Stimulated activated naive CD4-positive, alpha-beta T cell (primary cell): Measurements from ENCODE around the gene BPIFB6.

Source experiments
- DNase-seq, 6 experiments: peaks; one replicate each; lab custom pipeline; 2025; lab: John Stamatoyannopoulos, UW

The BPIFB6 gene

DNA sequence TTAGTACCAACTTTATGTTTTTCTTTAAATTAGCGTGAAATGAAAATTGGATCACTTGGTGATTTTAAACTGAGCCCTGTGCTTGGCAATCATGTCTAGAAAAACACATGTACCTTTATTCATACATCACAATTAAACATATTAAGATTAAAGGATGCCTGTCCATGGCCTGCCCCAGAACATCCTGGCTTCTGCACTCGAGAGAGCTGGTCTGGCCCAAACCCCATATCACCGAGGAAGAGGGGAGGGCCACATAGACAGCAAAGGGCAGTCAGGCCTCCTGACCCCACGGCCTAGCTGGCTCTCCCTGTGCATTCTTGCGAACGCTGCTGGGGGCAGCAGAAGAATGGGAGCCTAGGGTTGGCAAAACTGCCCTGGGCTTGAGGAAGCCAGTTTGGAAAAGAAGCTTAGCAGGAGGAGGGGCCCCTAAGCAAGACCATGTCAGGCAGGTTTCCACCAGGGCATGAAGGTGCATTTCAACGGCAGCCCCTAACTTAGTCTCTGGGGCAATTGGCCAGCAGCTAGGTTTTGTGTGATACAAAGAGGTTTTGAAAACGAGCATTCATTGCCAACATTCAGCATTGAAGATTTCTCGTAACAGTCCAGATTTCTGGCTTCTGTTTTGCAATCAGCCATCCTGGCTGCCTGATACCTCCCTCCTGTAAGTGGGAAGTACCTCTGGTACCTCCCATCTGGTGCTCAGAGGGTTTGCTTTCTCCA lies 30.8 kb downstream of the BPIFB6 start:
- no peak for DNase-seq

GRCh38 chr20:33062825-33063149 lies 31.3 kb downstream of the BPIFB6 start:
- no peak for DNase-seq

- no peak for DNase-seq
These were observed 31.8 kb downstream of the BPIFB6 start for GRCh38 chr20:33063271-33063670.

DNA sequence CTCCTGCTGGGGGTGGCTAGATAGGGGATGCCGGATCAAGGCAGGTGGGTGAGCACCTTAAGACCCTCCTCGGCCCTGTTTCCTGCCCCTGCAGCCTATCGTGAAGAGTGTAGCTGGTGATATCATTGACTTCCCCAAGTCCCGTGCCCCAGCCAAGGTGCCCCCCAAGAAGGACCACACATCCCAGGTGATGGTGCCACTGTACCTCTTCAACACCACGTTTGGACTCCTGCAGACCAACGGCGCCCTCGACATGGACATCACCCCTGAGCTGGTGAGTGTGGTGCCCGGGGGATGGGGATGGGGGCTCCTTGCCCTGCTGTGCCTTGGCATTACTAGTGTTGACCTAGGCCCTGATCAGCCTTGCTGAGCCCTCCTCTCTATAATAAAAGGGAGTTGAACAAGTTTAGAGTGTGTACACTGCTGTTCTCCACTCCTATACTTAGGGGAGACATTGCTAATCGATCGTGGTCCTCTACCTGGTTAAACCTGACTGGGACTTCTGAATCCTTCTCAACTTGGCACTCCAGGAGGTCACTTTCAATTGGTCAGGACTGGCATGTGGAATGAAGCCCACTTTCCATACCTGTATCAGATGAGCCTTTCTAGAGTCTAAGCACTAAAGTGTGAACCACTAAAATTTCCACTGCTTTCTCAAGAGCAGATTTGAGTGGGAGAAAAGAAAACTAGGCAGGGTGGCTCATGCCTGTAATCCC lies 33.3 kb downstream of the BPIFB6 start:
- DNase-seq = no peak

DNA sequence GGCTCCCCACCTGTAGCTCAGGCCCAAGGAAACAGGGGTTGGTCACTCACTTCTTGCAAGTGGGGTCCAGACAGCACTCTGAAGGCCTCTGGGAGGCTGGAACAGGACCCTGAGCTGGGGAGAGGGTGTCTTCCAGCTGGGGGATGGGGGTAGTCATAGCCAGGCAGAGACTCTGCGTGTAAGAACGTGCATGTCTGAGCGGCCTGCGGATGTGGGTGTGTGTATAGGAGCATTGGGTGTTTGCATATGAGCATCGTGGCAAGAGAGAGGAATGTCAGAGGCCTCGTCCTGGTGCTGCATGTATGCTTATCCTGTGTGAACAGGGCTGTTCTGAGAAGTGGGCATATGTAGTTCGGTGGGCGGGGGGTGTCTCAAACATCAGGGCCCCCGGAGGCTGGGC lies 34.3 kb downstream of the BPIFB6 start:
- DNase-seq = no peak

- no peak for DNase-seq
These were observed 36.4 kb downstream of the BPIFB6 start for GRCh38 chr20:33067806-33068205.

DNA sequence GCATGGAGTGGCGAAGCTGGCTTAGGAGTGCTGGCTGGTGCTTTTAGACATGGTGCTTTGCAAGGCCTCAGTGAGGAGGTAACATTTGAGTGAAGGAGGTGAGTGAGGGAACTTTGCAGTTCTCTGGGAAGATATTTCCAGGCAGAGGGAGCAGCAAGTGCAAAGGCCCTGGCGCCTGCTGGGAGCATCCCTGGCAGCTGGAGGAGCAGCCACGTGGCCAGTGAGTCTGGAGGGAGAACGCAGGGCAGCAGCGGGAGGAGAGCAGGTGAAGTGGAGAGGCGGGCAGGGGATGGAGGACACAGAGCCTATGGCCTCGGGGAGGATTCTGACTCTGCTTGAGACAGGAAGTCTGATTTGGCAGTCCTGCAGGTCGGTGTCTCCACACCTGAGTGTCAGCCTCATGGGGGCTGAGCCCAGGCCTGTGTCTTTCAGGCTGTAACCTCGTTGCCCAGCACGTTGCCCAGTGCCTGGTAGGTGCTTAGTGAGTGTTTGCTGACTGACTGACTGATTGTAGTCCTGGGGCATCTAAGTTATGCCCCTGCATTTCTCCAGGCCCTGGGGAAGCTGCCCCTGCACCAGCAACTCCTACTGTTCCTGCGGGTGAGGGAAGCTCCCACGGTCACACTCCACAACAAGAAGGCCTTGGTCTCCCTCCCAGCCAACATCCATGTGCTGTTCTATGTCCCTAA lies 36.9 kb downstream of the BPIFB6 start:
- no peak for DNase-seq

DNA sequence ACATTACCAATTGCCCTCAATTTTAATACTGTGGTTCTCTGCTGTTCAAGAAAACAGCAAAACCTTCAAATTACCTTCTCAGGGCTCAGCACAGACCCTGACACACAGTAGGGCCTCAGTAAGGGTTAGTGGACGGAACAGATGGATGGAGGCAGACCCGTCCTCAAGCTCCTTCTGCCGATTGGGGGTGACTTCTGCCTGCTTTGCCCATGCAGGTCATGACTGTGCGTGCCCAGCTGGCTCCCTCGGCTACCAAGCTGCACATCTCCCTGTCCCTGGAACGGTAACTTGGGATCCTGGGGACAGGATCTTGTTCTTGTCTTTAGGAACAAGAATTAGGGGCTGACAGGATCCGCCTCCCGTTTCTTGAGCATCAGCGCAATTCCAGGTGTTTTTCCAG lies 38.2 kb downstream of the BPIFB6 start:
- DNase-seq = no peak

GRCh38 chr20:33070111-33071053 lies 38.9 kb downstream of the BPIFB6 start:
- no peak for DNase-seq

GRCh38 chr20:33071198-33071597 lies 39.8 kb downstream of the BPIFB6 start:
- DNase-seq = no peak

DNA sequence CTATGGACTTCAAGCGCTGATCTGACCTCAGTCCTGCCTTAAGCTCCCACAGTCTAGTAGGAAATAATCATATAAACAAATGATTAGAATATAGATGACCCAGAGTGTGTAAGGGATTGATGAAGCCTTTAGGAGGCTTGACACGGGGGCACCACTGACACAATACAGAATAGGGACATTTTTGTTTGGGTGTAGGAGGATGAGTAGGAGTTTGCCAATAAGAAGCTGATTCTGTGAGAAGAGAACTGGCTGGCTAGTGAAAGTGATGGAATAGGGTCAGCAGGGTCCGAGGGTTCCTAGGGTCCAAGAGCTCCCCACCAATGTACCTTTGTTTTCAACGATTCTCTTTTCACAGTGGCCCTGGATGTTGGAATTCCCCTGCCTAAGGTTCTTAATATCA lies 40.9 kb downstream of the BPIFB6 start:
- DNase-seq = no peak

- DNase-seq = no peak
These were observed 41.4 kb downstream of the BPIFB6 start for GRCh38 chr20:33072813-33073212.

DNA sequence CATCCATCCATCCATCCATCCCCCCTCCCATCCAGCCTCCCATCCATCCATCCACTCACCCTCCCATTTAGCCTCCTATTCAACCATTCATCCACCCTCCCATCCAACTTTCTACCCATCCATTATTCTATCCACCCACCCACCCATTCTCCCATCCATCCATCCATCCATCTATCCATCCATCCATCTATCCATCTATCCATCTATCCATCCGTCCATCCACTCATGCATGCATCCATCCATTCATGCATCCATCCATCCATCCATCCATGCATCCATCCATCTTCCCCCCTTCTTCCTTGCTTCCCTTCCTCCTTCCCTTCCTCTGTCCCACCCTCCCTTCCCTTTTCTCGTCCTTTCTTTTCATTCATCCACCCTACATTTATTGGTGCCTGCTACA lies 43.2 kb downstream of the BPIFB6 start:
- no peak for DNase-seq

GRCh38 chr20:33075281-33075680 lies 43.8 kb downstream of the BPIFB6 start:
- DNase-seq = no peak

DNA sequence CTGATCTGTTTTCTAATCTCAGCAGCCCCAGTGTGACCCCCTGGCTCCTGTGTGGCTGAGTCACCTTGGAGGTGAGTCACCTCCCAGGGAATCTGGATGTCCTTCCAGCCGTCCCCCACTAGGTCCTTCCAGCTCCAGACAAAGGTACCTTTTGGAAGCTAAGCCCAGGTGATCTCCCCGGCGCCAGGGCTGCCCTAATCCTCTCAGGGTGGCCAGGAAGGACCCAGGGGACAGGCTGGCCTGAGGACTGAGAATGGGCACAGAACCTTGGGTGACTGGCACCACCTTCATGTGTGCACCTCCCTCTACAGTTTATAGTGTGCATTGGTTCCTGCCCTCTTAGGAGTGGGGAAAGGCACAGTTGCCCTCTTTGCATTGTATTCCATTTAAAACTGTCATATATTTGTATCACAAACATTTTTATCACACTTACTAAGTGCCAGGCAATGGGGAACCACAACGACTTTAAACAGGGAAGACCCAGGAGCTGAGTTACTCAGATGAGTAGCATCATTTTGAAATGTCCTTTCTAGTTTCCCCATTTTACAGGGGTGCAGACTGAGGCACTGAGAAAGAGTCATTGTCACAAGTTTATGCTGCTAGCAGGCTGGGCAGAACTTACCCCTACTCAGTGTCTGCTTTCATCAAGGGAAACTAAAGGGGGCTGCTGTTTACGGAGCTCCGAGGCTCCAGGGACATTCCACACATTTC lies 45.4 kb downstream of the BPIFB6 start:
- DNase-seq = peak in 4 of 6 experiments; percentile 6 to 38 (median 14)

GRCh38 chr20:33079259-33079658 lies 47.8 kb downstream of the BPIFB6 start, which contains the start of gene BPIFB4:
TSS of gene BPIFB4 (plus strand) at chr20:33079643. CDS start at chr20:33081527, 1,884 bp downstream.
- no peak for DNase-seq

GRCh38 chr20:33081411-33082154 lies 50.1 kb downstream of the BPIFB6 start:
- DNase-seq = no peak

GRCh38 chr20:33082546-33082945 lies 51.1 kb downstream of the BPIFB6 start:
- DNase-seq = no peak

DNA sequence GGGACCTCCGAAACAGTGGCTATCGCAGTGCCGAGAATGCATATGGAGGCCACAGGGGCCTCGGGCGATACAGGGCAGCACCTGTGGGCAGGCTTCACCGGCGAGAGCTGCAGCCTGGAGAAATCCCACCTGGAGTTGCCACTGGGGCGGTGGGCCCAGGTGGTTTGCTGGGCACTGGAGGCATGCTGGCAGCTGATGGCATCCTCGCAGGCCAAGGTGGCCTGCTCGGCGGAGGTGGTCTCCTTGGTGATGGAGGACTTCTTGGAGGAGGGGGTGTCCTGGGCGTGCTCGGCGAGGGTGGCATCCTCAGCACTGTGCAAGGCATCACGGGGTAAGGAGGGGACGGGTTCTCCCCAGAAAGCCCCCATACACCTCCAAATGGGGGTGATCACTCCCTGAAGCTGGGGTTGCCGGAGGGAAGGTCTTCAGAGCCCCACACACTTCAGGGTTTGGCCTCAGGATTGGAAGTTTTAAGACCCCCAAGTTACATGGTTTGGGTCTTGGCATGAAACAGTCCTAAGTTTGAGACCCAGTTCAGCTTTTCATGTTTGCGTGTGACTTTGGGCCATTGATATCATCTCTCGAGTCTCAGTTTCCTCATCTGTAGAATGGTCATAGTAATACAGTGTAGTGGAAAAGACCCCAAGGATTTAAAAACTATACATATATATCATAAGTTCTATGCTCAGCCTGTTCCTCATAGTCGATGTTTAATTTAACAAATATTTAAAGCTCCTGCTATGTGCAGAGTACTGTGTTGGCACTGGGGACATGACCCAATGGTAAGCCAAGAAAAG lies 52.3 kb downstream of the BPIFB6 start:
- DNase-seq = no peak

- no peak for DNase-seq
These were observed 53.3 kb downstream of the BPIFB6 start for GRCh38 chr20:33084722-33085121.
